Hindlimb muscle (tissue), 1 donor: Measurements from ENCODE around the gene PRDX3. TPM values are rescaled to one million over a fixed set of nuclear protein-coding genes. Genes with fewer than 3 reads are reported as not detected.

Experiments
- DNase-seq: peaks from one replicate; pipeline ENCODE4 v3.0.0-alpha.2; 2013
- polyA plus RNA-seq: library from polyadenylated mRNA; unstranded; fragments of 120-200 nt; gene quantifications from one replicate; pipeline ENCODE4 v1.2.1, GENCODE V29; 2013; ENCODE audit not compliant: insufficient read length

Gene PRDX3
- 124 TPM for polyA plus RNA-seq

DNA sequence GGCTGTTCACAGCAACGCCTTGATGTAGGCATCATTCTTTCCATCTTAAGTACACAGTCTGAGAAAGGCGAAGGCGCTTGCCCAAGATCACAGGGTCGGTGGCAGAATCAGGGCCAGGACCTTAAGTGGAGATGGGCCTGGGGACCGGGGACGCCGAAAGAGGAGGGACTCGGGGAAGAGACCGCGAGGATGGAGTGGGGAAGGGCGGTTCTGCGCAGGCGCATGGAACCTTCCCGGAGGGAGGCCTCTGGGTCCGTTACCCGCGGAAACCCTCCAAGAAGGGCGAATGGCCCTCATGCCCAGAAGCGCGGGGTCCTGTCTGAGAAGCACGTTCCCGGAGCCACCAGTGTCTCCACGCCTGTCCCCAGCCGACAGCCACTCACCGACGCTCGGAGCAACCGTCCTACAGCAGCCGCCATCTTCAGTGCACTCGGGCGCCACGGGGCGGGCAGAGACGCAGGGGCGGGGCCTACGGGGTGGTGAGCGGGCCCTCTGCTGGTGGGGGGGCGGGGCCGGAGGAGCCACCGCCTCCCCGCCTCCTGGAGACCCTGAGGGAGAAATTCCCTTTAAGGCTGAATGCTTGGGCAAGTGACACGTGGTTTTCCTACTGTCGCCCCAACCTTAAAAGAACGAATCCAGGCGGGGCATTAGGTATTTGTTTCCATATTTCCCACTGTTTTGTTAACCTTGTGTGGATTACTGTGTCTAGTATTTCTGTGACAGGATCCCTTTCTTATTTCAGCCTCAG, at the start of gene PRDX3:
TSS of gene PRDX3 (minus strand) at position 441 of the 748 bp plus-strand sequence. CDS start at position 419, 22 bp downstream.
- DNase-seq, result peak; percentile 91

DNA sequence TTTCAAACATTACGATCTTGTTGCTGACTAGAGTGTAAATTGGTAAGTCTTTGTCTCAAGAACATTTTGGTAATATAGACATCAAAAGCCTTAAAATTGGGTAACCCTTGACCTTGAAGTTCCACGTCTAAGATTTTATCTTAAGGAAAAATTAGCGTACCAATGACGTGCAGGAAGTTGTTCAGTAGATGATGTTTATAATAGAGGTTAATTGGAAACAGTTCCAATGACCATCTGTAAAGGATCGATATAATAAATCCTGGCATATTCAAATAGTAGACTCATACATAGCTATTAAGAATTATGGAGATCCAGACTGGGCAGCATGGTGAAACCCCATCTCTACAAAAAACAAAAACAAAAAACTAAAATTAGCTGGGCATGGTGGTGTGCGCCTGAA, 49.2 kb upstream of the PRDX3 start:
- DNase-seq, result no peak

DNA sequence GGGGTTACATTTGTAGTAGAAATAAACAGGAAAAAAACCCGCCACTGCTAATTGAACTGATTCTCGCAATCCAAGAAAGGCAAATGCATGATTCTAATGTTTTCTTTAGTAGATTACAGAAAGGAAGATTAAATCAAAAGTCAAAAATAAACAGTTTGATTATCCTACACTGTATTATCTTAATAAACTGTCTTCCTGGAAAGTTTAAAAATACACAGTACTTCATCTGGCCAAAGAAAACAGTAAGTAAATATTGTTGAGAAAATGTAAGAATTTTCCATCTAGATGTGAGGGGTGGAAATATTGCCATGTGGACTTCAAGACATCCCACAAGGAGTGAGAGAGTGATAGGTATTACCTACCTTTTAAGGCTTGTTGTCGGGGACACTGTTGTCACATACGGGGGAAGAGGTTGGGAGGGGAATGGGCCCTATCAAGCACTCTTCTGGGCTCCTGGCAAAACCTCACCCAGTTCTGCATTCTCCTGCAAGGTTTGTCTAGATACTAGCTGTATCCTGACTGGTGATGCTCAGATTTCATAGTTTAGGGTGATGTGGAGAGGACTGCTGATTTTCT, 46.6 kb upstream of the PRDX3 start:
- no peak for DNase-seq

DNA sequence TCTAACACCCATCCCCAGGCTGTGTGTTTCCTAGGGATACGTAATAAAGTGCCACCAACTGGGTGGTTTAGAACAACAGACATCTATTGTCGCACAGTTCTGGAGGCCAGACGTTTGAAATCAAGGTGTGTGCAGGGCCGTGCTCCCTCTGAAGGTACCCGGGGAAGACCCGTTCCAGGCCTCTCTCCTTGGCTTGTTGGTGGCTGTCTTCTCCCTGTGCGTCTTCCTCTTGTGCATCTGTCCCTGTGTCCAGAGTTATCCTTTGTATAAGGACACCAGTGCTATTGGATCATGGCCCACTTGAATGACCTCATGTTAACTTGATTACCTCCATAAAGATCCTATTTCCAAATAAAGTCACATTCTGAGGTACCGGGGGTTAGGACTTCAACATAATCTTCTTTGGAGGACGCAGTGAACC, 44.4 kb upstream of the PRDX3 start:
- DNase-seq, result no peak

DNA sequence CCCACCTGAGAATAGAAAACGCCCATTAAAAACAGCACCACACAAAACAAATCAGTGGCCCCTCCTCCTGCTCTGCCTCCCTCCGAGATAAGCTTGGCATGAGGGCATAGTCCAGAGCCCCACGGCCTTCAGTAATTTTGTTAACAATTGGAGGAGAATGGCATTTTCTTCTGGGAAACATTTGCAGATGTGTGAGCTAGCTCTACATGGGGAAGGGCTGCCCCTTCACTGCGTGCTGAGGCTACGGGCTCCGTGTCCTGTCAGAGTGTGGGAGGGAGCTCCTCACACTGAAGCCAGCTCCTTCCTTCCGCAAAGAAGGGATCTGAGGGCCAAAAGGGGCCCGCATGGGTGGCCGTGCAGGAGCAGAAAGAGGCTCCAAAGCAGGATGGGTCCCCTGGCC, 43.9 kb upstream of the PRDX3 start:
- no peak for DNase-seq

DNA sequence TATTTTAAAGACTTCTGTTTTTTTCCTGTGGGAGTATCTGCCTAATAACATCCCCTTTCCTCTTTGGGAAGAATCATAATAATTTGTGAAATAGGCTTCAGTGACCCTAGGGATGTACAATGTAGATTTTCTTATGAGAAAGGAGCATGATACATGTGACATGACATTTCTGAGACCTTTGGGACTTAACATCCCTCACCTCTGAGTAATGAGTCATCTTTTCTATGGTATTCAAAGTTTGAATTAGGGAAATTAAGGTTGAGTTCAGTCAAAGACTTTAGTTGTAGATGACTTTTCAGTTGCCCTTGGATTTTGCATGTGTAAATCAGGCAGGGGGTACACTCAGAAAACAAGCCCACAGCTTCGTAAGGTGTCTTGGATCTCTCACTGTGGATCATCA, 43.1 kb upstream of the PRDX3 start:
- DNase-seq, result no peak

DNA sequence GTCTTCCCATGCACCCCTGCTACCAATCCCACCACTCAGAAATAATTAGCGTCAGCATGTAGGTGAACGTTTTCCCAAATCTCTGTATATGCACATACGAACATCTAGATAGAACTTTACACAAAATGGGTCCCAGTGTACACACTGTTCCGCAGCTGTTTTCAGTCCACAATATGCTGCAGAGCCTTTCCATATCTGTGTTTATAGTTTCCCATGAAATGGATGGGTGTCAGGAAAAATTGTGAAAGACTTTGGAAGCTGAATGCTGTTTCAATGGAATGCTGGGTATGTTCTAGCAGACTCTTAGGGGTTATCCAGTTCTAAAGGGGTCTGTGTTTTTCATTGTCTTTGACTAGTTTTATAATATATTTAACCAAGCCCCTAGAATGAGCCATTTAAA, 42.6 kb upstream of the PRDX3 start:
- DNase-seq, result peak; percentile 63

DNA sequence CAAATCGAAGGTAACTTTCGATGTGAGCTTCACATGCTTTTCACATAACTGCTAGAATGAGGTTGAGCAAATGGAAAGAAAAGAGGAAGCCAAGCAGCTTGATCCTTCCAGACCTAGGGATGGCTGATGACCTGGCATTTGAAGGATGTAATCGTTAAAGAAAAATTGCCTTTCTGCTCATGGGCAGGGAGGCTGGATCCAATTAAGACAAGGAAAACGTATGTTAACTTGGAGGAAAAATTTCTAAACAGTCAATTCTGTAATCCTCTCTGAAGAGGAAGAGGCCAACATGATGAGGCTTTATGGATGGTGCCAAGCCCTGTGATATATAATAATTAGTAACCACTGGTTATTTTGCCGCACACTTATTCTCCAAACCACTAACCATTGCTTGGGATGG, 41.3 kb upstream of the PRDX3 start:
- DNase-seq, result no peak

DNA sequence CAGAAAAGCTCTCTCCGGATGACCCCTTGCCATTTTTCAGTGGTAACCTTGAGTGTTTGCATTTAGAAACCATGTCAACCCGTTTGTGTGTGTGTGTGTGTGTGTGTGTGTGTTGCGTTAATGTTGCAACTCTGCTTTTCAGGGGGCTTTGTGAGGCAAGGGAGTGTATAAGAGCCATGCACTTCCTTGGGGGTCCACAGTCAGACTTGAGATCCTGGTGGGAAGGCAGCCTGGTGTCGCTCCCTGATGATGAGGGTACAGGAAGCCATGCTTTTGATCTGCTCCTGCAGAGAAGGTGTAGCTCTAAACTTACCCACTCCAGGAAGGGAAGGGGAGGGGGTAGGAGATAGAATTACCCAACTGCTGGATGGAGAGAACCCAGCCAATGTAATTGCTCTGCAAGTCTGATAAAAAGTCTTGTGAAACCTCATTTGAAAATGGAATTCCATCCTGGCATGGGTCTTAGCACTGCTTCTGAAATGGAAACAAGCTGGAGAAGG, 39.4 kb upstream of the PRDX3 start:
- DNase-seq, result no peak

DNA sequence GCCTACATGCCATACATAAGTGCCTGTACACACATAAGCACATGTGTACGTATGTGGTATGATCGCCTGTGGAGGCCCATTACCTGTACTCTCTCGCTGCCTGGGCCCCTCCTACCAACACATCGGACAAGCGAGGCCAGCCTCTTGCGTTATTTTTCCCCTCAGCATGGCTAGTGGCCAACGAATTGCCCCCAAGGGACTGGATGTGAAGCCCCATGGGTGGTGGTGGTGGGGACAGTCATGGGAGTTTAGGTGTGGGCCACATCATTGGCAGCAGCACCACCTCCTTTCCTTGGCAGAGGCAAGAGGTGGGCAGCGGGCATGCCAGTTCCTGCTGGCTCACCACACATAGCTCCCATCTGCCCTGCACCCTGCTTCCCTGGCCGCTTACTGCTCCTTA, 38.8 kb upstream of the PRDX3 start:
- no peak for DNase-seq

DNA sequence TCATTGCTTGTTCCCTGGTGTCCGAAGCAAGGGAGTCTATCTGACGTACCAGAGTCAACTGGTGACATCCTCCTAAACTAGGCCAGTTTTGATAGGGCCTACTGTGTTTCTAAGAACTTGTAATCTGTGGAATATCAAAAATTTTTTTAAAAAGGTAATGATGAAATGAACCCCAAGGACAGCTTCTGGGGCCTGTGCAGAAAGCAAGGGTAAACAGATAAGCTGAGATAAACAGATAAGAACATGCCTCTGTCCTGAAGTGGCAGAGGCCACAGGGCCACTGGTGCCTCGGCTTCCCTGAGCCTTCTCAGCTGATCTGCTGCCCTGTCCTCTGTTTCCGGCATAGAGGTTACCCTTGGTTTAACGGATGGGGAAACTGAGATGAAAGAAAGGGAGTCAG, 37.5 kb upstream of the PRDX3 start:
- no peak for DNase-seq

DNA sequence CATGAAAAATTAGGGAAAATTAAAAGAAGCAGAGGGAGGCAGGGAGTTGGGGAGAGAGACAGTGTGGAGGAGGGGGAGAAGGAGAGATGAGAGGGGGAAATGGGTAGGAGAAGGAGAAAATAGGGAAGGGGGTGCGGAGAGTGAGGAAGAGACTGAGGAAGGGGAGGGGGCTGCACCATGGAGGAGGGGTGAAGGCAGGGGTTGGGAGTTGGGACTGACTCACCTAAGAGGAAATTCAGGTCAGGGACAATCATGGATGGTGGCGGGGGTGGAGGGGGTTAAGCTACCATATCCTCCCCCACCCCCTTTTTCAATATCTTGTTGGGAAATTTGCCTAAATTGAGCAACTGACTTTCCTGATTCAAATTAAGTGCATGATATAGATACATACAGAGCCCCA, 36.8 kb upstream of the PRDX3 start:
- no peak for DNase-seq

DNA sequence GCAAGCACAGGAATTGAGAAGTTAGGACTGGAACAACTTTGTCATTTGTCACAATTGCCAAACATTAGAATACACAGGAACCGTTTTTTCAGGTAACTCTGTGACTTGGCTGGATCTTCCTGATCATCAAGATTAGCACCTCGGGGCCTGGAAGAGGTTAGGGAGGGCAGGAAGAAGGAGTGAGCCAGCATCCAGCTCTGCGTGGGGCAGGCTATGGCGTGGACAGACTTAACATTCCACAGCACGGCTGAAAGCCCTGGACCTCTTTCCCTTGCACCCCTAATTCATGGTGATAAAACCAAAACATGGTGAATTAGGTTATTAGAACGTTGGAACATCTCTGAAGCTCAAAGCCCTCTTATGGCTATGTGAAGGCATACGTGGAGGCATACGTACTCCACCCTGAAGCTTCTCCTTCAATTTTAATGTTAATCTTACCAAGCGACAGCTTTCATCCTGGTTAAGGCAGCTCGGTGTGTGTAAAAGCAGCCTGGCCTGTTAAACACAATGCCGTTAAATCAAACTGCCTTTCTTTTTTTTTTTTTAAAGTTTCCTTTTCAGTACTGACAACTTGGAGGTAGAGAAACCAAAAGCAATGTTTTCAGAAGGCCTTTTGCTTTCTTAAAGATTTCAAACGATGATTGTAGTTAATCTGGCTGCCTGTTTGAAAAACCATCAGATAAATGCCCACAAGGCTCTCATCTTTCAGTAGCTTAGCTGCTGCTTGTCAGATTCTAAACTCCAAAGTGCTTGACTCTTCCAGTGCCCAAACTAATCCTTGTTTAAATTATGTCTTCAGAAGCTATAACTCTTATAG, 33.2 kb upstream of the PRDX3 start:
- DNase-seq, result no peak

DNA sequence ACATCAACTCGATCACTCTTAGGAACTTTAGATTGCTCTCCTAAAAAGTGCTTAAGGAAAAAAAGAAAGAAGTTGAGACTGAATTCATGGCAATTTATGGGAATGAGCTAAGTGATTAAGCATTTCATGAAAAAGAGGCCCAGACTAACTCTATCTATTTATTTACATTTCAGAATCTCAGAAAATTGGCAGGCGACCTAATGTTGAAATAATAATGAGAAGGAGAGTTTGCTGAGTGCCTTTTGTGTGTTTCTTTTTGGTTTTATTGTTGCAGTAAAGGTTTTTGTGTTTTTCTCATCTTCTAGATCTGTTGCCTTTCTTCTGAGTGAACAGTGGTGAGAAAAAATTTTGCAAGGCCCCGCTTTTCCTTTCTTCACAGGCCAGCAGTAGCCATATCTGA, 32.6 kb upstream of the PRDX3 start:
- DNase-seq, result no peak

DNA sequence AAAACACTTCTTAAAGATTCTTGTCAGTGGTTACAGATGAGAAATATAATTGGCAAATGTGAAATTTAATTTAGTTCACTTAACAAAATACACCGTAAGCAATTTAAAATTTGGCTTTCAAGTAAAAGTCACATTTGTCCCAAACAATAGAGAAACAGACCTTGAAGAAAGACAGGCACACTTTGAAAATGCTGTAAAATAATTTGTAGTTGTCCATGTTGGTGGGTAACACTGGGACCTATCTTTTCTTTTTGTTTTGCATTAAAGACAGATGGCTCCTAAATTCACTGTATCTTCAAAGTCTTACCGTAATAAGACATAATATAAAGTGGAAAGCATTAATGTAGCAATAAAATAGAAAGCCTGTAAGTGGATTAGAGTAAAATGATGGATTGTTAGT, 32.0 kb upstream of the PRDX3 start:
- DNase-seq, result no peak

DNA sequence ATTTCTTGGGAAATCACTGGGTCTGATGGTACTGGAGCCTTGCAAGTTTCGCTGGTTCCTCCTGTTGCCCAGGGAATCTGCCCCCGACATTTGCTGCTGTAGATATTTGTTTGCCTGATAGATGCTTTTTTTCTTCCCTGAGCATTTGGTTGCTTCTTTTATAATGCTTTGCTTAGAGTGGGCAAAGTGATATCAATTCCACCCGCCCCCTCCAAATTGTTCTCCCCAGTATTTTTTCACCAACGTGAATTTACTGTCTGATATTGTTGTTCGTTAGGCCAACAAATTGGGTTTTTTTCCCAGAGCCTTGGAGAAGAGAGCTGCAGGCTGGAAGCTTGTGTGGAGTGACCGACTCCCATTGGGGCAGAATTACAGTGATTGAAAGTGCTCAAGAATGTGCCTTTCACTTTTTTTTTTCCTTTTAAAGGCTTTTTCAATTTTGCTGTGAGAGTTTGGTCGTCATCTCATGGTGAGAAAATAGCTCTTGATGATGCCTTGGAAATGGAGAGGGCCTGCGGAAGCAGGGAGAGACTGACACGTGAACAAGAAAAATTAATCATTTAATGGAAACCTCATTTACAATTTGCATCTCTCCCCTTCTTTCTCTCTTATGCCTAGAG, 31.2 kb upstream of the PRDX3 start:
- DNase-seq, result no peak

DNA sequence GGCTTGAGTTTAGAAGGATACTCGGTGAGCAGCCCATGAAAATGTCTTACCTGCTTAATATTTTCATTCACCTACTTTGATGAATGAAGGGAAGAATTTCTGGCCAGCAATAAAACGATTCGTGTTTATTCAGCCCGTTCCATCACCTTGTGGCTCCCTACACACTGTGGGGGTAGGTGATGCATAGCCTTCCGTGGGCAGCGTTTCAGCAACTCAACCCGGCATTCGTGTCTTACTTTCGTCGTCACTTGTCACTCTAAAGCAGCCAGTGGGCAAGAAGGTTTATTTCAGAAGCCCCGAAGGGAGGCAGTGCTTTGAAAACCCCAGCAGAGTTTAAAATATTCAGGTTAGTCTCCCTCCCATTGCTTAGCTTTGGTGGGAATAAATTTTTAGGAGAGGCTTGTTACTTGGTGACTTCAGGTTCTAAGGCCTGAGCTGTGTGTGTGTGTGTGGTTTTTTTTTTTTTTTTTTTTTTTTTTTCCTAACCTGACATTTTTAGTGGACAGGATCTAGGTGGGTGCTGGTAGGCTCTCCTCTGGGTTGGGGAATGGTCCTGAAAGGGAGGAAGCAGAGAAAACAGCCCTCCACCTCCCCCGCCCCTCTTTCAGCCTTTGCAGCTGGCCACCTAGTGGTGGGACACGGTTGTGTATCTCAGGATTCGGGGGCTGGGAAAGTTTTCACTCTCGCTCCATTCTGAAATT, 30.6 kb upstream of the PRDX3 start:
- peak; percentile 65 for DNase-seq

DNA sequence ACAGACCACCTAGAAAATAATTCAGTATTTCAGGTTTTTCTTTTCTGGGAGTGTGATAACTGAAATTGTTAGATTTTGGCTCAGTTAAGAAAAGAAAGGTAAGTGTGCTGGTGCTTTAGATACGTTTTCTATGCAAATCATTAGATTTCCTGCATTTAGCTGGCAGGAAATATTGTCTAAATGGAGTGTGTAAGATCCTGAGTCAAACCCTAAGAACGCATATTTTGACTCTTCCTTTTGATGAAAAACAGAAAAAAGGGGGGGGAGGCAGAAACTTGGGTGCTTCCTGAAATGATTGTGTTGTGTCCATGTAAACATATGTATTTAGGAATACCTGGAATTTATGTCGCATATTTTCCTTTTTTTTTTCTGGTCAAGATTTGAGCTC, 29.9 kb upstream of the PRDX3 start:
- DNase-seq, result no peak

DNA sequence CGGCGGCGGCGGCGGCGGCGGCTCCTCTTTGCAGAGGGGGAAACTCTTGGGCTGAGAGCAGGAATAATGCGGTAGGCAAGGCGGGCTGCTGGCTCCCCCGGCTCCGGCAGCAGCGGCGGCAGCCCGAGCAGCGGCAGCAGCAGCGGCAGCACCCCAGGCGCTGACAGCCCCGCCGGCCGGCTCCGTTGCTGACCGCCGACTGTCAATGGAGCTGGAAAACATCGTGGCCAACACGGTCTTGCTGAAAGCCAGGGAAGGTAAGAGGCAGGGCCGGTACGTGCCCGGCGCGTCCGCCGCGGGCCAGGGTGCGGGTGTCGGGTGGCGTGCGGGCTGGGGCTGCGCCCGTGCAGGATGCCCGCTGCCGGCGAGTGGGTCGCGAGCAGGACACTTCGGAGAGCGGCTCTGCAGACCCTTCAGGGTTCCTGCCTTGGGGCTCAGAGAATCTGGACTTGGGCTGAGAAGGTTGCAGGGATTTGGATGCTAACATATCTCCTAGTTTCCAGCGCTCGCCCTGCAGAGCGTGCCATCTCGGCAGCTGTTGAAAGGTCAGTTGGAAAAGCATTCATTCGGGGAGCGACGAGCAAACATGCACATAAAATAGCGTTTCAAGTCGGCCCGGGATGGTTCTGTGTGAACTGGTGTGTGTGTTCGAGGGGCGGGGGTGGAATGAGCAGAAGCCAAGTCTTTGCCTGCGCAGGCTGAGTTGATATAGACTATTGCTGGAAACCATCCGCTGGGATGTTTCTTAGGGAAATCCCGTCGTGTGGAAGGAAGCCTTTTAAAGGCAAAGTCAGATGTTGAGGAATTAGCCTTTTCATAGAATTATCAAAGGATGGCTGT, 29.3 kb upstream of the PRDX3 start:
- peak; percentile 73 for DNase-seq

DNA sequence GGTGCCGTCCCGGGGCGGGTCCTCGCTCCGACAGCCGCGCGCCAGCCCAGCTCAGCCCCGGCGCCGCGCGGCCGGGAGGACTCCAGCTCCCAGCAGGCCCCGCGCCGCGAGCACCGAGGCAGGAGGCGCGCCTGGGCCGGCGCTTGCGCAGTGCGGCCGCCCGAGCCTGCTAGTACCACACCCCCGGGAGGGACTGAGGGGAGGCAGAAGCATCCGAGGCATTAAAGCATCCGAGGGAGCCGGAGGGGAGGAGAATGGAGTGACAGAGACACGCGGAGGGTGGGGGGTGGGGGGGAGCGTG, 28.7 kb upstream of the PRDX3 start, which contains the start of gene GRK5:
TSS of gene GRK5 (plus strand) at position 206 of the 301 bp plus-strand sequence. CDS start 347 bp downstream, outside the sequence.
- DNase-seq, result peak; percentile 99

DNA sequence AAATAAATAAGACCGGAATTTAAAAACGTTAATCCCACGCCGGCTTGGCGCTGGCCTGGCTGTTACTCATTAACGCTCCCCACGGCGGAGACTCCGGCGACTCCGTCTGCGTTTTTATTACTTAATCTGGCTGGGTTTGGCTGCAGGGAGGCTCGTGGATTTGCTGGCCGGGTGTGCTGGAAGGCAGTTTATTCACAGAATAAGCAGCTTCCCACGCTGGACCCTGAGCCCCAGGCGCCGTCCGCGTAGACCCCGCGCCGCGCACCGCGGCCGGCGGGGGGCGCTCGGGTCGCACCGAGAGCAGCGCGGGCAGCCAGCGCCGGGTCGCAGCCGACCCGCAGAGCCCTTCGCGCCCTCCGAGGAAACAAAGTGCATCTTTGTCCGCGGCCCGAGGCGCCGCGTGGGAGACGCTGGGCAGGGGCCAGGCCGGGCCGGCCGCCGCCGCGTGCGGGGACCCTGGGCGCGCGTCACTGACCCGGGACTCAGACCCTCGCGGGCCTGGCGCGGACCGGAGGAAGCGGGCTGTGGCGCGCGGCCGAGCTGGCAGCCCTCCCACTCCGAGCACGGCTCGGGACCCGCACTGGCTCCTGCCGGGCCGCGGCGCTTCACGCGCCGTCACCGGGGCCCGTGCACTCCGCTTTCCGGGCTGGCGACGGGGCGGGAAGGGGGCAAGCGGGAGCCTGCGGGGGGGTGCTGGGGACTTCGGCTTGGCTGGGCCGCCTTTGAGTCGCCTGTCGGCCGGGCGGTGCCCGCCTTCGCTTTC, 28.2 kb upstream of the PRDX3 start:
- DNase-seq, result peak; percentile 87
